NCI-H1930 (cell line): ENCODE data around the gene CDC42BPA.
"Not testable (repeated sequence)": the region's sequence is repeated elsewhere in the genome, so short reads cannot be mapped to it uniquely, and the experiment has no call there.

ENCODE experiments used
- DNase-seq, 2 experiments: peaks; one replicate each; lab custom pipeline; 2025; lab: John Stamatoyannopoulos, UW

Gene CDC42BPA

DNA sequence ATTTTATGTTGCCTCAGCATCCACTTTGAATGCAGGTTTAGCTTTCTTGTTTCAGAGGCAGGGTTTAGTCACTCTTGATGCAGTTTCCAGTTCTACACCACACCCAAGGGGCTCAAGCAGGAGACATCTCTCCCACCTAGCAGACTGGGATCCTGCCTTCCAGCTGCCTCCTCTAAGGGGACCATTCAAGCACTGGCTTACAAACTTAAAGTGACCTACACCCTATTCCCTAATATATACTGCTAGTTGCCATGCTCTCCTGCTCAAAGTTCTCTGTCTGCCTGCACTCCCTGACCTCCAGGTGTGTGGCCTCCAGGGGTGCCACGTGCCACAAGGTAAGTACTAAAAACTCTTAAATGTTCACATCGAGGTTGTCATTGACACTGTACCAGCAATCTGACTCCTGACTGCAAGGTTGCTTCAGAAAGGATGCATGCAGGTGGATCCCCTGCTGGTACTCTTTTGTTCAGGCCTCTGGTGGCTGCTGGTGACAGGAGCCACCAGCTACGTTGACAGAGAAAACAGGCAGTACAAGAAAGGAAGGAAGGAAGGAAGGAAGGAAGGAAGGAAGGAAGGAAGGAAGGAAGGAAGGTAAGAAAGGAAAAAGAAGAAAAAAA, 192.3 kb downstream of the CDC42BPA start:
- DNase-seq: no peak

DNA sequence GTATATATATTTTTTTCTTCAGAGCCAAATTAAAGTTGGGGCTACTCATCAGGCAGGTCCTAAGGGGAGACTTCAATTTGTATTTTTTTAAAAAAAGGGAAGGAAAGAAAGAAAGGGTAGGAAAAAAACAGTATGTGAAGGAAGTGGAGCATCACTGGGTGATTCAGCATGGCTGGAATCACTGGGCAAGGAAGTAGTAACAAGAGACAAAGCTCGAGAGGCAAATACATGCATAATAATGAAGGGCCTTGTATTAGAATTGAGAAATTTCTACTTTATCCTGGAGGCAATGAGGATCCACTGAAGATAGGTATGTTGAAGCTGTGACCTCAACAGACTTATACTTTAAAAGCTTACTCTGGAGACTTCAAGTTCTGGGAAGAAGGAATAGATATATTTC, 193.8 kb downstream of the CDC42BPA start:
- no peak for DNase-seq

DNA sequence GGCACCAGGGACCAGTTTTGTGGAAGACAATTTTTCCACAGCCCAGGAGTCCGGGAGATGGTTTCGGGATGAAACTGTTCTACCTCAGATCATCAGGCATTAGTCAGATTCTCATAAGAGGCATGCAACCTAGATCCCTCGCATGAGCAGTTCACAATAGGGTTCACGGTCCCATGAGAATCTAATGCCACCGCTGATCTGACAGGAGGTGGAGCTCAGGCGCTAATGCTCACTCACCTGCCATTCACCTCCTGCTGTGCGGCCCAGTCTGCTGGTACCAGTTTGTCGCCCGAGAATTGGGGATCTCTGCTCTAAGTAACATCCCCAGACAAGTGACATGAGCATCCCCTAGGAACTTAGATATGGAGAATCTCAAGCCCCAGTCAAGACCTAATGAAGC, 197.5 kb downstream of the CDC42BPA start:
- no peak for DNase-seq

DNA sequence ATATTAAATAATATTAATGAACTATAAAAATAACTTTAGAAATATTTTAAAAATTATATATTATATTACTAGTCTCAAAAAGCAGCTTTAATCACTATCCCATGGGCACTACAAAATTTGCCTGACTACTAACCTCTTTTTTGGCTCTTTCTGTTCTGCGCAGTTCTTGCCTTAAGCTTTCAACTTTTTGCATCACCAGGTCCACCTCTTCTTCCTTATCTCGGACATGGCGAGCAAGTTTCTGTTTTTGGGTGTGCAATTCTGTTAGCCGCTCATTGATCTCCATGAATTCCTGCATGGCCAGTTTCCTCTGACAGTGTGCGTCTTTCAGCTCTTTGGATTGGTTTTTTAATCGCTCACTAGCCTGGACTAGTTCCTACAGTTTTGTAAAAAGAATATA, 205.8 kb downstream of the CDC42BPA start:
- DNase-seq: no peak

DNA sequence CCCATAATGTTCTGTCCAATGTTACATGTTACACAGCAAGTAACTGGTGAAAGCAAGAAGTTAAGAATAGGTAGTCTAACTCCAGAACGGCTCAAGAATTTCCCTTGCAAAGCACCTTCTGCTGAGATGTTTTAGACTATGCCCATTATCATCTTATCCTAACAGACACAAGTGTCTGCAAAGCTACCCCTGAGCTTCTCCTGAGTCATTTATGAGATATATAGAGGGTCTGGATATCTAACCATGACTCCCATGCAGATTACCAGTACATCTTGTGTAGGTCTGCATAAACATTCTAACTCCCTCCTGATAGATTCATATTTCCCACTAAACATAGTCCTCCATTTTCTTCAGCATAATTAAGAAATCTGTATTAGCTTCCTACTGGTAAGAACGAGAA, 206.5 kb downstream of the CDC42BPA start:
- DNase-seq: no peak

DNA sequence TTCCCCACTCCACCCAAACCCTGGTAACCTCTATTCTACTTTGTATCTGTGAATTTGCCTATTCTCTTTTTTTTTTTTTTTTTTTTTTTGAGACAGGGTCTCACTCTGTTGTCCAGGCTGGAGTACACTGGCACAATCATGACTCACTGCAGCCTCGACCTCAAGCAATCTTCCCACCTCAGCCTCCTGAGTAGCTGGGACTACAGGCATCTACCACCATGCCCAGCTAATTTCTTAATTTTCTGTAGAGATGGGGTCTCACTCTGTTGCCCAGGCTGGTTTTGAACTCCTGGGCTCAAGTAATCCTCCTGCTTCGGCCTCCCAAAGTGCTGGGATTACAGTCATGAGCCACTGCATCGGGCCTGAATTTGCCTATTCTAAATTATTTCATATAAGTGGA, 213.0 kb downstream of the CDC42BPA start:
- DNase-seq: not testable (repeated sequence)

DNA sequence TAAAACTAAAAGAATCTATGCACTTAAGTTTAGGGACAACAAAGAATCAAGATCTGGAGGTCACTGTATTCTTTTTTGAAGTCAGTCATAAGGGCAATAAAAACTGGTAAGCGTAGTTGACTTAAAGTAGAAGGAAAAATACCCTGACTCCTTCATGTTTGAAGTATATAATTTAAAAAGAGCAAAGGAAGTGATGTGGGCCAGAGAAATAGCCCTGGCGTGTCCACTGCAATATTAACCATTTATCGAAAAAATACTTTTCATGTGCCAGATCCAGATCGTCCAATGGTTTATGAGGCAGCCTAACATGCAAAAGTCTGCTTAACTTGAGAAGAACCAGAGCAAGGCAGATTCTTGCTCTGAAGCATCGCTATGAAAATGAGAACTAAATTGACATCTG, 216.2 kb downstream of the CDC42BPA start:
- no peak for DNase-seq

DNA sequence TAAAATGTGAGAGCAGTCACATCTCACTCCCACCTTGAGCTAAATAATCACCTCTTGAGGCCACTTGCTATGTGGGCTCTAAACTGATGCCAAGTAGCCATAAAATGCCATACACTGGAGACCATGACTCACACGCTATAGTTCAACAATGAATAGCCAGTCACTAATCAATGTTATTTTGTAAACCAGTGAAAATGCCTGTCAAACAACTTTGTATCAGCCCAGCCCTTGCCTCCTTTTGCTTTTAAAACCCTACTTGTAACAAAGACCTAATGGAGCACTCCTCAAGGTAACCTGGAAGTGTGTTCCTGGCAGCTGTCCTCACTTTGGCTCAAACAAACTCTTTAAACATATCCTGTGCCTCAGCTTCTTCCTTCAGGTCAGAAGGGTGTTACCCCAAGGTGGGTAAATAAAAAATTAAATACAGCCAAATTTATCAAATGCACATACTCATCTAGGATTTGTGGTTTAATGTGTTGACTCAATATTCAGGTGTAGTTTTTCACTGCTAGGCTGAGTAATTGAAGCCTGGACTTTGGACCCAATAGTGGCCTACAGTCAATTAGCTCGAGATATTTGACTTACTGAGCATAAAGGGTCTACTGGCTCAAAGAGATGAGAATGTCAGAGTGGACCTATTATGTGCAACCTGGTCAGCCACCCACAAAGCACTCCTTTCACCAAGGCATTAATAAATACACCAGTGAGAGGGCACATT, 223.9 kb downstream of the CDC42BPA start:
- DNase-seq: peak; percentile 56 to 80

DNA sequence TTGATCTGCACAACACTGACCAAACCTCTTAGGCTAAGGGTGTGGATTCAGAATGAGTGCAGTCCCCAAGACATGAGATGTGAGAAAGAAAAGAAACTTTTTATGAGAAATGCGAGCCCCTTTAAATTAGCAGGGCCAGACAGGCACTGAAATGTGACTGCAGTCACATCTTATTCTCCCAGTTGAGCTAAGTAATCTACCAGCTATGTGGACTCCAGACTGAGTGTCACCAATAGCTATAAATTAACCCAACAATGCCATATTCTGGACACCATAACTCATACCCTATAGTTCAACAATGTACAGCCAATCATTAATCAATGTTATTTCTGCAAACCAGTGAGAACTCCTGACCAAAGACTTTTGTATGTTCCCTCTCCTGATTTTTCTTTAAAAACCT, 225.0 kb downstream of the CDC42BPA start:
- no peak for DNase-seq

DNA sequence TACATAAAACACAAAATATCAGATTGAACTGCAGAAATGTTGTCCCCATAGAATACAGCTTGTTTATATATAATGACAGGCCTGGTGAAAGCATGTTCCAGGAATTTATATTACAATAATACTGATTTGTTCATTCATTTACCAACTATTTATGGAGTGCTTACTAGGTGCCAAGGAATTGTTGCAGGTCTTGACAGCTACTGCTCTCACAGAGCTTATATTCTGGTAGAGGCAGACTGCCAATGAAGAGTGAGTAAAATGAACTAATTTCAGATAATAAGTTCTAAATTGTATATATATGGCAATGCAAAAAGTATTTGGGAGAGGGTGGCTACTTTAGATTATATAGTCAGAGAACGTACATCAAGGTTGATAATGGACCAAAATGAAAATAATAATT, 226.2 kb downstream of the CDC42BPA start:
- no peak for DNase-seq

DNA sequence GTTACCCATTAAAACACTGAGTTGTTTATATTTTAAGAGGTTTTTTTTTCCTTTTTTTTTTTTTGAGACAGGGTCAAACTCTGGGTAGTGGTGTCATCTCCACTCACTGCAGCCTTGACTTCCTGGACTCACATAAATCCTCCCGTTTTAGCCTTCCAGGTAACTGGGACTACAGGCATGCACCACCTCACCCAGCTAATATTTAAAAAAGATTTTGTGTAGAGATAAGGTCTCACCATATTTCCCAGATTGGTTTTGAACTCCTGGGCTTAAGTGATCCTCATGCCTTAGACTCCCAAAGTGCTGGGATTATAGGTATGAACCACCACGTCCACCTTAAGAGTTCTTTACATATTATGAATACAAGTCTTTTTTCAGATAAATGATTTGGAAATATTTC, 231.7 kb downstream of the CDC42BPA start:
- DNase-seq: no peak

DNA sequence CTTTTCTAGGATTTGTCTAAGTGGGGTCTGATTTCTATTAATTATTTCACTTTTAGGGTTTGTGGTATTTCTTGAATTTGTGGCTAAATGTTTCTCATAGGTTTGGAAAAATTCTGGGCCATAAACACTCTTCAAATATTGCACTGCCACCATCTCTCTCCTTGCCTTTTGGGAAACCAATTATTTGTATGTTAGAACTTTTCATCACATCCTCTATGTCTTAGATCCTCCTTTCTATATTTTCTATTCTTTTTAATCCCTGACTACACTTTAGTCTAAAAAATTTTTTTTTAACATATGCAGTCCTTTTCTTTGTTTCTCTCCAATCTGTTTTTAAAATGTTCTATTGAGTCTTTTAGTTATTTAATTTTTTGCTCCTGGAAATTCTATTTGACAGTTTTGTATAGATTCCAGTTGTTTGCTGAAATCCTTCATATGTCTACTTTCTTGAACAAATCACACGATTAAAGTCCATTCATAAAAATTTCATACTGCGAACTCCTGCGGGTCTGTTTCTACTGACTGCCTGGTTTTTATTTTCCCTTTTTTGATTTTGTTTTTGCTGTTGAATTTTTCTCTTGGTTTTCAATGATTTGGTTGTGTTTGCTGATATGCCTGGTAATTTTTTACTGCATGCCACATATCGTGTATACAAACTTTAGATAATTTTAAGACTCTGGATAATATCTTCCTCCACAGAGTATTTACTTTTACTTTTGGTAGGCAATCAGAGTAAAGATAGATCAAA, 235.1 kb downstream of the CDC42BPA start:
- no peak for DNase-seq

DNA sequence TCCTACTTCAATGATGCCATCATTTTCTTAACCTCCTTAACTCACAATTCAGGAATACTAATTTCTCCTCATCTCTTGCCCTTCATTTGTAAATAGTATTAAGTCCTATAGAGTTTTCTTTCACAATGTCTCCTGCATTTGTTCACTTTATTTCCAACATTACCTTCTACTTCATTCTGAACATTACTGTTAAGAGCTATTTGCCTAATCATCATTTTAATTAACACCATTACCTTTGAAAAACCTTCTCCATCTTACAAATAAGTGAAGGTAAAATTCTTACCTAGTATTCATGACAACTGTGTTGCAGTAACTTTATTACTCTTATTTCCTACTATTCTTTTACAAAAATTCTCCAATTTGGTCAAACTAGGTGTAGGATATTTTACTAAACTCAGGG, 240.5 kb downstream of the CDC42BPA start:
- DNase-seq: no peak

DNA sequence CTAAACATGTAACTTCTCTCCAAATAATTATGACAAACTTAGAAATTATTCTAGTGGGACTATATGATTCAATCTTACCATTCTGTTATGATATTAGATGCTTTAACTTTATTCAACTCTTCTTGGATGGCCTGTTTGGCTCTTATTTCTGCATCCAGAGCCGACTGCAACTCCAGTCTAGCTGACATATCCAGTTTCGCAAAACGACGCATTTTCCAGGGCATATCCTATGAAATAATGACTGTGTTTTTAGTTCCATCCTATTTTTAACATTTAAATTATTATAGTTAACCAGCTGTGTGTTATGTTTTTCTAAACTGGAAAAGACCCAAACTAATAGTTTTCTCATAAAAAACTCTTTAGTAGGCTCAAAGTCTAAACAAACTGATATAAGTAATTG, 244.5 kb downstream of the CDC42BPA start:
- no peak for DNase-seq

DNA sequence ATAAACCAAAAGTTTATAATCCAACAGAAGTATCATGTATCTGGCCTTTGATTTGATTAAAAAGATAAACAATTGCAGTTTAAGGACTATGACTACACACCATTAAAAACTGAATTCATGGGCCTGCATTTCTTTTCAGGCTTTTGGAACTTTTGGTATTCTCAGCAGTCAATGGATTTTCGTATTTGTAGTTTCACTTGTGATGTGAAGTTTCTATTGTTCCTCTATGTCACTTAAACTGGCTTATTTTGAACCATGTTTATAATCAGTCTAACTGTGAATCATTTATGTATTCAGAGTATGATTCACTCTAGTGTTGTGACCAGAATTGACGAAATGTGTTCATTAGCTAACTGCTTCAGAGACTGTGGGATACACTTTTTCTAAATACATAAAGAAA, 245.3 kb downstream of the CDC42BPA start:
- no peak for DNase-seq

DNA sequence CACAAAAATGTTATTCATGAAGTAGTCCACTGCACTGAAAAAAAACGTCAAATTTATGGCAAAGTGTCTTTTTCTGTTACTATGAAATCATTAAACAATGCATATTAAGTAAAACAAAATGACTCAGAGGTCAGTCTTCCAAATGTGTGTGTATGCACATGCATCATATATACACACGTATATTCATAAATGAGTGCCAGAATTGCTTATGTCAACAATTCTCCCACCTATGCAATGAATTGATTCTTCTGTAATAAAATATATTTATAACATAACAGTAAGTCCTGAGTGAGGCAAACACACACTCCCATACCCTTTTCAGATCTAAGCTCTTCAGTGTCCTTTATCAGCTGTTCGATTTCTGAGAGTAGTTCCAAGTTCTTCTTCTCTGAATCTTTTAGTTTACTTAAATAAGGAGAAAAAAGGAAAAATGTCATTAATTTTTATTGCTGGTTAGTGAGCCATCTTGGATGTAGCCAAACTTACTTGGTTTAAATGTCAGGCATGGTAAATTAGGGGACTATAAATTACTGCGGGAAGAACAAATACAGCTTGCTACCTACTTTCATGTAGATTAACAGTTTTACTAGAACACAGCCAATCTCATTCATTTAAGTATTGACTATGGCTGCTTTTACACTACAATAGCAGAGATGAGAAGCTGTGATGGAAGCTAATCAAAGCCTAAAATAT, 246.3 kb downstream of the CDC42BPA start:
- no peak for DNase-seq

DNA sequence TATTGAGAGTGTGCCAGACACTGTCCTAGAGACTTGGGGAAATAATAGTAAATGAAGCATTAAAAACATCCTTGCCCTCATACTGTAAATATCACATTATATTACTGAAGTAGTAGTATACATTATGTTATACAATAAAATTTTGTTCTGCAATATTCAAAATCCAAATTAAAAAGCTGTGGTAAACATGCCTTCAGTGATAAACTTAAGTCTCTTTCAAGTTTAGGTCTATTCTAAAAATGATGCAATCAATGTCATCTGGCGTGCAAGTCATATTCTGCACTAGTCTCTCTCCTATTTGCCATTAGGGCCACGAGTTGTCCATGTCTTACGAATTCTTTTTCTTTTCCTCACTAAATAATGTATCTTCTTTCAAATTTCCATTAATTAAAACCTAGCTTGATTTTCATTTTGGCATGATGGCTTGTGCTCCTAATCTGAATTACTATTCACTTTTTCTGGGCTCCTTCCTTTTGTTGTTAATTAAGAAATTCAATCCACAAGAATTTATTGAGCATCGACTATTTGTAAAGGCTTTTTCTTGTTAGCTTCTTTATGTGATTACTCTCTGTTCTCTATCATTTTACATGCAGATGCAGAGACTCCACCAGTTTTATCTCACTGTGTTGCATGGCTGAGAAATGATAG, 247.5 kb downstream of the CDC42BPA start:
- no peak for DNase-seq

DNA sequence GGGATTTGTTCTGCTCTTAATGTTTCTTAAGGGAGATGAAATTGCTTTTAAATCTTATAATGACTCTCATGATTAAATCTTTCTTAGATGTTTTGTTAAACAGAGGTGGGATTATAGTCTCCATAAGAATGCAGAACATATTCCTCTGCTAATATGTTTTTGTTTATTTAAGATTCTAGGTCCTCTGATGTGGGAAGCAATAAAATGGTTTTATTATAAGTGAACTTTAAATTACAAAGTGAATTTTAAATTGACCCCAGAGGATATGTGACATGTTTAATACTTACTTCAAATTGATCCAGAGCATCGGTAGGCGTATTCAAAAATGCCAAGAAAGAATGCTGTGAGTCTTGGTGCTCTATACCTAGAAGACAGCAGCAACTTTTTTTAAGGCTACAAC, 248.8 kb downstream of the CDC42BPA start:
- no peak for DNase-seq

DNA sequence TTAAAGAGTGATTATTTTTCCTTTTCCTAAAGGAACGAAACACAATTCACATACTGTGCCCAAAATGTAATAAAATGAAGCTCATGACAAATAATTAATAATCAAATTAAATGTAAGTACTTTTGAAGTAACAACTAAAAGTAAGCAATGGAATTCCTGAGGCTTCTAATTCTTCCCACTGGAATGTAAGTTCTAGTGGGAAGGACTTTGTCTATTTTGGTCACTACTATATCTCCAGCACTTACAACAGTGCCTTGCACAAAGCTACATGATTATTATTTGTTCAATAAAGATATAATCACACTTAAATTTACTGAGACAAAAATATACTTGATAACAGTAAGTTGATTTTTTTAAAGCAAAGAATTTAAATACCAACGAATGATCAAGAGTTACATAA, 249.4 kb downstream of the CDC42BPA start:
- no peak for DNase-seq

DNA sequence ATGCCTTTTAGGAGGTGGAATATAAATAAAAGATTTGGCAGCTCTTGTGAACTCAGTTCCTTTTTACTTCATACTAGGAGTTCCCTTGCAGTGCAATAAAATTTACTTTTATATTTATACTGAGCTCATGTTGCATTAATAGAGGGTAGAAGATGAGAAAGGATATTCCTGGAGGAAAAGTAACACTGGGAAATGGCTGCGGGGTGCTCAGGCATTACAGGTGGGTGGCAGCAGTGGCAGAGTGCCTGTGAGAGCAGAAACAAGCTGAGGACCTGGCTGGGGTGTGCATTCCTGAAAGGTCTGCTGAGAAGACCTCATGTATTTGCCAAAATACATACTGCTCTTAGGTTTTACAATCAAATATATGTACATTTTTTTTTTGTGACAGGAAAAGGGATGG, 251.3 kb downstream of the CDC42BPA start:
- DNase-seq: no peak

DNA sequence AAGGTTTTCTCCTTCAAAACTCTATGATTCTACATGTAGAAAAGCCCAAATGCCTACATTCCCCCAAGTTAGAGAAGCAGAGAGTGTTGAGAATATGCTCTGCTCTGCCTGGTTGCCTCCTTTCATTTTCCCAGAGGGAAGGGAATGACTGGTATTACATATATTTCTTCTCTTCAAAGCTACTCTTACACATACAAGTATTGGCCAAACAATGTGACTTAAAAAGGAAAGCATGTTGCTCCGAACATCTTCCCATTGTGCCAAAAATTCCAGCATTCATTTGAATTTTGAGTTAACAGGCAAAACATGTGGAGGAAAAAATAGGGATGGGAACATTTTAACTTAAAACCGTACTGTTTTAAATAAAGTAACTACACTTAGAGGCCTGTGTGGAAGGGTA, 253.0 kb downstream of the CDC42BPA start:
- no peak for DNase-seq

DNA sequence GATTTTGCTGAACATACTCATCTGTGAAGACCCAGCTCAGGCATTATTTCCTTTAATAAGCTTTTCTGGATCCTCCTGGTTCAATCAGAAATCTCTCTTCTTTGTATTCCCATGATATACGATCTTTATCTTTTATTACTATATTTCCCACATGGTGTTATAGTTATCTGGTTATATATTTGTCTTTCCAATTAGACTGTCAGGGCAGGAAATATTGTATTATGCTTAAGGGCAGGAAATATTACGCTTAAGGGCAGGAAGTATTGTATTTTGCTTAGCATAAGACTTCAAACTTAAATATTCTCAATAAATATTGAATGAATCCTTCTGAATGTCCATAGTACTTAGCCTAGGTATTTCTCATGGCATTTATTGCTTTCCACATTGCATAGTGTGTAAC, 256.0 kb downstream of the CDC42BPA start:
- no peak for DNase-seq
